Neural crest cell (in vitro differentiated cells): ENCODE measurements around the gene WLS. TPM values are rescaled to one million over a fixed set of nuclear protein-coding genes. Genes with fewer than 3 reads are reported as not detected.

Experiments
- DNase-seq: peaks from one replicate; pipeline ENCODE4 v3.0.0; 2021; ENCODE audit warnings: low read depth, mixed read lengths, low spot score
- H3K27ac Mint-ChIP-seq: one replicate; pipeline ENCODE4 v1.8.0; 2021; ENCODE audit warnings: mild to moderate bottlenecking, mixed read lengths; ENCODE audit not compliant: unreplicated experiment
- H3K27me3 Mint-ChIP-seq: 2 replicates; pipeline ENCODE4 v1.8.0; 2021; ENCODE audit warnings: low read depth, mild to moderate bottlenecking, mixed read lengths
- H3K36me3 Mint-ChIP-seq: 2 replicates; pipeline ENCODE4 v1.8.0; 2021; ENCODE audit warnings: low read depth, mild to moderate bottlenecking, mixed read lengths
- H3K4me1 Mint-ChIP-seq: 2 replicates; pipeline ENCODE4 v1.8.0; 2021; ENCODE audit warnings: mixed read lengths
- H3K4me3 Mint-ChIP-seq: one replicate; pipeline ENCODE4 v1.8.0; 2021; ENCODE audit warnings: mild to moderate bottlenecking, mixed read lengths
- H3K9me3 Mint-ChIP-seq: 2 replicates; pipeline ENCODE4 v1.8.0; 2021; ENCODE audit warnings: mixed read lengths
- CTCF ChIP-seq: fragments of 200-600 bp; sonication (generic); conservative IDR thresholded peaks from 2 replicates; pipeline ENCODE4 v1.5.0; 2021; ENCODE audit warnings: antibody characterized with exemption, mild to moderate bottlenecking
- total RNA-seq: library from RNA; stranded (reverse); gene quantifications from 2 replicates; pipeline ENCODE4 v1.2.1, GENCODE V29; 2021

WLS gene
- total RNA-seq, 1 donor from 2014 or later = 152 TPM

- peaks cover 4% of the 10 kb centered on the region for H3K27me3 Mint-ChIP-seq
- TF ChIP-seq CTCF = no peak
- peaks cover 32% of the 10 kb centered on the region for H3K4me1 Mint-ChIP-seq
- H3K9me3 Mint-ChIP-seq = no peaks in the 10 kb centered on the region
- H3K27ac Mint-ChIP-seq = no peak overlapping the region
- no peak for DNase-seq
- H3K4me3 Mint-ChIP-seq = peak overlapping the region; percentile 7
- peaks cover 4% of the 10 kb centered on the region for H3K36me3 Mint-ChIP-seq
Measured at GRCh38 chr1:68227598-68227997, 4.7 kb downstream of the WLS start.

GRCh38 chr1:68225781-68226180 is 6.5 kb downstream of the WLS start:
- no peak for TF ChIP-seq CTCF
- Mint-ChIP-seq H3K4me1 (peaks cover 37% of the 10 kb centered on the region), H3K27ac (no peak overlapping the region), H3K36me3 (peaks cover 4% of the 10 kb centered on the region), H3K27me3 (peaks cover 3% of the 10 kb centered on the region), H3K9me3 (no peaks in the 10 kb centered on the region), H3K4me3 (no peak overlapping the region)
- no peak for DNase-seq

GRCh38 chr1:68223687-68224086 is 8.6 kb downstream of the WLS start:
- H3K27ac Mint-ChIP-seq = no peak overlapping the region
- H3K4me1 Mint-ChIP-seq = peaks cover 22% of the 10 kb centered on the region
- no peak overlapping the region for H3K4me3 Mint-ChIP-seq
- peaks cover 4% of the 10 kb centered on the region for H3K36me3 Mint-ChIP-seq
- no peaks in the 10 kb centered on the region for H3K9me3 Mint-ChIP-seq
- DNase-seq = no peak
- no peak for TF ChIP-seq CTCF
- H3K27me3 Mint-ChIP-seq = no peaks in the 10 kb centered on the region

GRCh38 chr1:68221980-68222373 is 10.3 kb downstream of the WLS start:
- peaks cover 4% of the 10 kb centered on the region for H3K36me3 Mint-ChIP-seq
- H3K27ac Mint-ChIP-seq = no peak overlapping the region
- H3K27me3 Mint-ChIP-seq = no peaks in the 10 kb centered on the region
- no peak for TF ChIP-seq CTCF
- DNase-seq = no peak
- peaks cover 23% of the 10 kb centered on the region for H3K4me1 Mint-ChIP-seq
- no peak overlapping the region for H3K4me3 Mint-ChIP-seq
- H3K9me3 Mint-ChIP-seq = no peaks in the 10 kb centered on the region

- H3K27ac Mint-ChIP-seq = no peak overlapping the region
- H3K4me1 Mint-ChIP-seq = peaks cover 27% of the 10 kb centered on the region
- TF ChIP-seq CTCF = no peak
- no peaks in the 10 kb centered on the region for H3K9me3 Mint-ChIP-seq
- no peak overlapping the region for H3K4me3 Mint-ChIP-seq
- no peak for DNase-seq
- H3K27me3 Mint-ChIP-seq = no peaks in the 10 kb centered on the region
- peaks cover 4% of the 10 kb centered on the region for H3K36me3 Mint-ChIP-seq
Measured at GRCh38 chr1:68221001-68221979, 11.0 kb downstream of the WLS start.
